H1 (cell line): ENCODE data around the gene FARS2. TPM values are rescaled to one million over a fixed set of nuclear protein-coding genes. Genes with fewer than 3 reads are reported as not detected.

Source experiments
- CTCF ChIA-PET: fragments of 300-600 bp; sonication (Branson Sonifier 250); formaldehyde crosslinking; loops from one replicate; lab custom pipeline; 2021; ENCODE audit not compliant: partially characterized antibody; lab: Charles Lee
- POLR2A ChIA-PET: fragments of 300-600 bp; sonication (Branson Sonifier 250); formaldehyde crosslinking; loops from one replicate; lab custom pipeline; 2021; ENCODE audit warnings: inconsistent platforms; ENCODE audit not compliant: partially characterized antibody; lab: Charles Lee
- DNase-seq, 2 experiments: peaks; one replicate each; pipeline versions ENCODE4 v3.0.0 to v3.0.0-alpha.2; 2010 to 2022; ENCODE audit warnings: low spot score in 2 of 2, low read depth in 1 of 2, mixed read lengths in 1 of 2
- FAIRE-seq: peaks from 2 replicates; lab custom pipeline; 2011; peaks lifted over from hg19 to GRCh38; lab: Jason Lieb, UNC
- H2AFZ ChIP-seq: 2 replicates; pipeline ENCODE4 v1.8.1; 2012; ENCODE audit warnings: low read length, inconsistent platforms
- H2AK5ac ChIP-seq: 2 replicates; pipeline ENCODE4 v1.6.1; 2013; ENCODE audit warnings: low read depth, low read length
- H2BK120ac ChIP-seq: replicated peaks from 2 replicates; pipeline ENCODE3; 2013; ENCODE audit warnings: low read depth, low read length, inconsistent platforms
- H2BK12ac ChIP-seq: 2 replicates; pipeline ENCODE4 v1.6.1; 2013; ENCODE audit warnings: low read depth, low read length
- H2BK15ac ChIP-seq: 2 replicates; pipeline ENCODE4 v1.6.1; 2013; ENCODE audit warnings: low read length
- H2BK20ac ChIP-seq: 2 replicates; pipeline ENCODE4 v1.6.1; 2013; ENCODE audit warnings: low read length
- H2BK5ac ChIP-seq: 2 replicates; pipeline ENCODE4 v1.6.1; 2013; ENCODE audit warnings: low read depth, low read length
- H3K14ac ChIP-seq: 2 replicates; pipeline ENCODE4 v1.6.1; 2013; ENCODE audit warnings: inconsistent platforms; ENCODE audit not compliant: insufficient read length
- H3K18ac ChIP-seq: 2 replicates; pipeline ENCODE4 v1.6.1; 2013; ENCODE audit warnings: low read length; ENCODE audit errors: extremely low read depth
- H3K23ac ChIP-seq: 2 replicates; pipeline ENCODE4 v1.6.1; 2013; ENCODE audit warnings: inconsistent platforms; ENCODE audit not compliant: insufficient read length
- H3K23me2 ChIP-seq: 2 replicates; pipeline ENCODE4 v1.6.1; 2013; ENCODE audit warnings: low read depth, low read length
- H3K27ac ChIP-seq: 2 replicates; pipeline ENCODE4 v1.6.1; 2011; ENCODE audit warnings: low read depth, low read length, inconsistent platforms
- H3K27me3 ChIP-seq, 4 experiments: replicated peaks in 1 of 4; 1 replicate in 1 of 4; 2 replicates in 3 of 4; pipeline versions ENCODE4 v1.6.1 to v1.8.1; 2011 to 2013; ENCODE audit warnings: low read length in 3 of 4, mild to moderate bottlenecking in 3 of 4, inconsistent platforms in 2 of 4, mixed read lengths in 2 of 4, moderate library complexity in 1 of 4; ENCODE audit not compliant: control insufficient read depth in 3 of 4, insufficient read depth in 3 of 4; ENCODE audit errors: extremely low read depth in 1 of 4
- H3K36me3 ChIP-seq, 4 experiments: 2 replicates each; pipeline versions ENCODE4 v1.6.1 to v1.8.1; 2011 to 2013; ENCODE audit warnings: mild to moderate bottlenecking in 4 of 4, low read length in 3 of 4, moderate library complexity in 2 of 4, control low read depth in 1 of 4, inconsistent platforms in 1 of 4; ENCODE audit not compliant: insufficient read depth in 4 of 4, control insufficient read depth in 2 of 4
- H3K4ac ChIP-seq: replicated peaks from 2 replicates; pipeline ENCODE3; 2013; ENCODE audit warnings: low read length, low read depth, mixed read lengths, inconsistent platforms; ENCODE audit not compliant: insufficient read length
- H3K4me1 ChIP-seq, 4 experiments: replicated peaks in 1 of 4; 1 replicate in 1 of 4; 2 replicates in 3 of 4; pipeline versions ENCODE4 v1.6.1 to v1.8.1; 2011 to 2013; ENCODE audit warnings: low read length in 3 of 4, inconsistent platforms in 2 of 4, mixed read lengths in 1 of 4; ENCODE audit not compliant: insufficient read depth in 4 of 4, control insufficient read depth in 3 of 4
- H3K4me2 ChIP-seq, 2 experiments: 2 replicates each; pipeline versions ENCODE4 v1.6.1 to v1.8.1; 2011 to 2013; ENCODE audit warnings: low read depth in 2 of 2, low read length in 2 of 2, control low read depth in 1 of 2, inconsistent platforms in 1 of 2, mild to moderate bottlenecking in 1 of 2; ENCODE audit not compliant: insufficient read depth in 1 of 2
- H3K4me3 ChIP-seq, 4 experiments: fragments of 200-600, 300-600 bp in 1 of 4; sonication (generic), shearing (Covaris generic), sonication (Bioruptor Twin) in 1 of 4; 2 replicates each; pipeline versions ENCODE4 v1.5.1 to v1.8.1; 2011 to 2016; ENCODE audit warnings: low read length in 4 of 4, low read depth in 3 of 4, control low read depth in 2 of 4, inconsistent platforms in 2 of 4, mild to moderate bottlenecking in 2 of 4, mixed read lengths in 1 of 4, moderate library complexity in 1 of 4; ENCODE audit not compliant: insufficient read depth in 2 of 4; ENCODE audit errors: extremely low read depth in 1 of 4
- H3K56ac ChIP-seq: replicated peaks from 2 replicates; pipeline ENCODE3; 2013; ENCODE audit warnings: low read depth, mild to moderate bottlenecking, mixed read lengths, low read length, inconsistent platforms; ENCODE audit not compliant: insufficient read length
- H3K79me1 ChIP-seq: 2 replicates; pipeline ENCODE4 v1.6.1; 2013; ENCODE audit warnings: low read depth, low read length, control low read depth
- H3K79me2 ChIP-seq, 2 experiments: 2 replicates each; pipeline versions ENCODE4 v1.6.1 to v1.8.1; 2012 to 2013; ENCODE audit warnings: low read length in 2 of 2, mild to moderate bottlenecking in 2 of 2, inconsistent platforms in 1 of 2; ENCODE audit not compliant: insufficient read depth in 2 of 2, control insufficient read depth in 1 of 2
- H3K9ac ChIP-seq, 4 experiments: replicated peaks in 1 of 4; 1 replicate in 1 of 4; 2 replicates in 3 of 4; pipeline versions ENCODE4 v1.6.1 to v1.8.1; 2011 to 2013; ENCODE audit warnings: low read depth in 3 of 4, low read length in 3 of 4, control low read depth in 2 of 4, mild to moderate bottlenecking in 2 of 4, moderate library complexity in 2 of 4, inconsistent platforms in 1 of 4; ENCODE audit errors: extremely low read depth in 1 of 4
- H3K9me3 ChIP-seq, 2 experiments: 2 replicates each; pipeline versions ENCODE4 v1.6.1 to v1.8.1; 2012 to 2013; ENCODE audit warnings: mild to moderate bottlenecking in 2 of 2, moderate library complexity in 2 of 2, control low read depth in 1 of 2, inconsistent platforms in 1 of 2, low read depth in 1 of 2, low read length in 1 of 2, mixed read lengths in 1 of 2; ENCODE audit not compliant: insufficient read depth in 2 of 2
- H4K20me1 ChIP-seq, 2 experiments: replicated peaks in 1 of 2; 2 replicates each; pipeline versions ENCODE3 to v1.8.1; 2011 to 2013; ENCODE audit warnings: inconsistent platforms in 2 of 2, low read length in 2 of 2, mild to moderate bottlenecking in 1 of 2; ENCODE audit not compliant: insufficient read depth in 2 of 2, control insufficient read depth in 1 of 2
- H4K5ac ChIP-seq: 2 replicates; pipeline ENCODE4 v1.6.1; 2013; ENCODE audit warnings: low read length, low read depth, mixed read lengths, inconsistent platforms; ENCODE audit not compliant: insufficient read length
- H4K8ac ChIP-seq: 2 replicates; pipeline ENCODE4 v1.8.0; 2013; ENCODE audit warnings: mild to moderate bottlenecking, moderate library complexity, low read length, inconsistent platforms; ENCODE audit not compliant: insufficient read depth; ENCODE audit errors: extremely low read depth
- H4K91ac ChIP-seq: replicated peaks from 2 replicates; pipeline ENCODE3; 2013; ENCODE audit warnings: low read length, mixed read lengths, inconsistent platforms; ENCODE audit not compliant: insufficient read length
- ATF3 ChIP-seq: IDR thresholded peaks from 2 replicates; pipeline ENCODE4 v1.6.1; 2011; ENCODE audit warnings: low read depth, mild to moderate bottlenecking, low read length; ENCODE audit not compliant: insufficient read depth
- BRCA1 ChIP-seq: IDR thresholded peaks from 2 replicates; pipeline ENCODE4 v1.6.1; 2012; ENCODE audit warnings: low read depth, low read length, improper control_type of control experiment
- CBX5 ChIP-seq: fragments of 300-800, 300-1000 bp; sonication (generic); IDR thresholded peaks from 2 replicates; pipeline ENCODE4 v1.7.1; 2016; ENCODE audit warnings: antibody characterized with exemption, low read length, low read depth
- E2F6 ChIP-seq: IDR thresholded peaks from 2 replicates; pipeline ENCODE4 v1.6.1; 2012; ENCODE audit warnings: inconsistent platforms
- GTF2F1 ChIP-seq: IDR thresholded peaks from 2 replicates; pipeline ENCODE4 v1.6.1; 2012; ENCODE audit warnings: low read depth, low read length, improper control_type of control experiment, borderline replicate concordance
- HDAC6 ChIP-seq: IDR thresholded peaks from one replicate; pipeline ENCODE4 v1.7.1; 2012; ENCODE audit warnings: low read depth, mild to moderate bottlenecking, inconsistent platforms, low read length, moderate library complexity
- POLR2AphosphoS5 ChIP-seq: IDR thresholded peaks from 2 replicates; pipeline ENCODE4 v1.6.1; 2011; ENCODE audit warnings: low read depth, low read length
- RFX5 ChIP-seq: IDR thresholded peaks from 2 replicates; pipeline ENCODE4 v1.6.1; 2011; ENCODE audit warnings: low read depth, low read length, improper control_type of control experiment, borderline replicate concordance
- RNF2 ChIP-seq: fragments of 200-900, 300-1000 bp; sonication (generic); IDR thresholded peaks from 2 replicates; pipeline ENCODE4 v1.7.1; 2016; ENCODE audit warnings: borderline replicate concordance, low read depth, mild to moderate bottlenecking, antibody characterized with exemption, low read length; ENCODE audit not compliant: poor library complexity, severe bottlenecking; ENCODE audit errors: missing control alignments
- SP4 ChIP-seq: IDR thresholded peaks from 2 replicates; pipeline ENCODE4 v1.6.1; 2012; ENCODE audit warnings: low read length, inconsistent platforms
- WGBS, 2 experiments: shearing (Covaris generic) in 1 of 2; methylation state at CpG; one replicate each; pipeline versions ENCODE4 v1.1.6 to v1.1.7; 2013 to 2015; ENCODE audit warnings: low lambda C conversion rate in 2 of 2, mixed read lengths in 2 of 2, inconsistent platforms in 1 of 2, low coverage in 1 of 2, missing lambda C conversion rate in 1 of 2; ENCODE audit not compliant: insufficient replicate concordance in 2 of 2, insufficient coverage in 1 of 2, insufficient read length in 1 of 2; ENCODE audit errors: extremely low coverage in 1 of 2, missing lambda C conversion rate in 1 of 2; 5-methylcytosine and 5-hydroxymethylcytosine counted together
- polyA plus RNA-seq, 7 experiments: library from polyadenylated mRNA; depleted of rRNA in 3 of 7; stranded (reverse) in 5 of 7; unstranded in 2 of 7; fragments of >200 nt in 5 of 7; fragments of 200-250 nt in 2 of 7; gene quantifications; 1 replicate in 5 of 7; 2 replicates in 1 of 7; 4 replicates in 1 of 7; pipeline versions ENCODE4 v1.2.1 to v1.2.3, GENCODE V29; 2011 to 2013; ENCODE audit warnings: missing spikeins in 2 of 7, mixed read lengths in 2 of 7
- total RNA-seq: library from RNA; stranded (reverse); fragmentation: NEBNext Ultra II Directional; extraction: Animal tissue kit (Norgen Biotek cat#: 25700); gene quantifications from 2 replicates; pipeline ENCODE4 v1.2.1, GENCODE V29; 2021

FARS2 gene
- total and polyA plus RNA-seq, 2 of the 8 experiments (the other 6 are each of a cell fraction or from before 2014, with no cell fraction given), result 11.7 to 14.4 TPM

- H3K27ac ChIP-seq, result no peak overlapping the region
- H3K56ac ChIP-seq, result no peak overlapping the region
- TF ChIP-seq RNF2 (no peak), SP4 (no peak), HDAC6 (no peak), RFX5 (no peak), E2F6 (no peak), GTF2F1 (no peak), ATF3 (no peak), BRCA1 (no peak), CBX5 (no peak), POLR2AphosphoS5 (no peak)
These were observed 42.2 kb upstream of the FARS2 start for GRCh38 chr6:5219011-5219691.

More at GRCh38 chr6:5219011-5219691, 42.2 kb upstream of the FARS2 start:
- no peak overlapping the region for H3K9ac ChIP-seq
- peaks cover 0 to 4% (median 3%) of the 10 kb centered on the region in 4 experiments; a peak in 2 of 8 replicates for H3K36me3 ChIP-seq
- no peak overlapping the region for H2AK5ac ChIP-seq
- no peak overlapping the region for H2AFZ ChIP-seq
- no peak overlapping the region for H2BK120ac ChIP-seq
- H3K18ac ChIP-seq, result no peak overlapping the region
- H2BK5ac ChIP-seq, result no peak overlapping the region
- ChIA-PET CTCF (interaction anchor here (0.6 to 11.9 kb wide), 12 partner anchors 9 to 610 kb away, joined by 3 to 129 read pairs (median 5); no protein-coding TSS in a partner anchor), POLR2A (interaction anchor here (0.6 to 1.3 kb wide), 5 partner anchors 12 to 142 kb away, joined by 3 to 4 read pairs (median 3); partner anchors contain the start of genes FARS2 and LYRM4)
- 80% methylated on average over 5 of the region's 5 CpGs; no CpG with 5 or more reads in 1 of the 2 experiments for WGBS, 2 experiments
- H3K14ac ChIP-seq, result no peak overlapping the region
- H4K20me1 ChIP-seq, result peaks cover 3 to 4% of the 10 kb centered on the region in 2 experiments
- no peak overlapping the region for H2BK12ac ChIP-seq
- no peak overlapping the region for H3K23ac ChIP-seq
- no peaks in the 10 kb centered on the region for H3K27me3 ChIP-seq
- peaks cover 2% of the 10 kb centered on the region; the same call in 1 of the 2 replicates for H3K79me1 ChIP-seq
- no peaks in the 10 kb centered on the region for H3K9me3 ChIP-seq
- H3K79me2 ChIP-seq, result no peaks in the 10 kb centered on the region
- H3K23me2 ChIP-seq, result no peaks in the 10 kb centered on the region
- H3K4me1 ChIP-seq, result 0 out of 7 replicates have a peak, but pooled peaks cover 0 to 2% (median 0%) of the 10 kb centered on the region in 4 experiments
- no peak overlapping the region for H4K5ac ChIP-seq
- no peak overlapping the region for H2BK15ac ChIP-seq
- no peak overlapping the region for H2BK20ac ChIP-seq
- no peak overlapping the region for H3K4ac ChIP-seq
- H3K4me3 ChIP-seq, result no peak overlapping the region
- no peak overlapping the region for H3K4me2 ChIP-seq
- H4K8ac ChIP-seq, result no peak overlapping the region
- no peak overlapping the region for H4K91ac ChIP-seq
- DNase-seq (no peak), FAIRE-seq (no peak)
